ENCODE data around the gene RPS6KA5. TPM values are rescaled to one million over a fixed set of nuclear protein-coding genes. Genes with fewer than 3 reads are reported as not detected.

Gene RPS6KA5
- total RNA-seq, 2 experiments from 2014 or later = 42.1 to 44.8 TPM

- POLR2A ChIA-PET = interaction anchor here (1.0 to 3.2 kb wide), 2 partner anchors 16 to 52 kb away, joined by 5 to 30 read pairs; partner anchors contain the start of gene DGLUCY
- H3K4me1 Mint-ChIP-seq = peaks cover 62% of the 10 kb centered on the region
- peaks cover 14% of the 10 kb centered on the region for H3K9me3 Mint-ChIP-seq
- no peak for DNase-seq
- CTCF ChIA-PET = interaction anchor here (0.6 to 2.9 kb wide), 9 partner anchors 10 to 819 kb away, joined by 3 to 7 read pairs (median 3); no protein-coding TSS in a partner anchor
- H3K27me3 Mint-ChIP-seq = no peaks in the 10 kb centered on the region
- peak overlapping the region; percentile 50 for H3K4me3 Mint-ChIP-seq
- H3K27ac Mint-ChIP-seq = peak overlapping the region; percentile 89
- H3K36me3 Mint-ChIP-seq (ENCODE audit: low read depth) = peaks cover 44% of the 10 kb centered on the region
Measured at GRCh38 chr14:91062600-91062999, 2.2 kb upstream of the RPS6KA5 start.

DNA sequence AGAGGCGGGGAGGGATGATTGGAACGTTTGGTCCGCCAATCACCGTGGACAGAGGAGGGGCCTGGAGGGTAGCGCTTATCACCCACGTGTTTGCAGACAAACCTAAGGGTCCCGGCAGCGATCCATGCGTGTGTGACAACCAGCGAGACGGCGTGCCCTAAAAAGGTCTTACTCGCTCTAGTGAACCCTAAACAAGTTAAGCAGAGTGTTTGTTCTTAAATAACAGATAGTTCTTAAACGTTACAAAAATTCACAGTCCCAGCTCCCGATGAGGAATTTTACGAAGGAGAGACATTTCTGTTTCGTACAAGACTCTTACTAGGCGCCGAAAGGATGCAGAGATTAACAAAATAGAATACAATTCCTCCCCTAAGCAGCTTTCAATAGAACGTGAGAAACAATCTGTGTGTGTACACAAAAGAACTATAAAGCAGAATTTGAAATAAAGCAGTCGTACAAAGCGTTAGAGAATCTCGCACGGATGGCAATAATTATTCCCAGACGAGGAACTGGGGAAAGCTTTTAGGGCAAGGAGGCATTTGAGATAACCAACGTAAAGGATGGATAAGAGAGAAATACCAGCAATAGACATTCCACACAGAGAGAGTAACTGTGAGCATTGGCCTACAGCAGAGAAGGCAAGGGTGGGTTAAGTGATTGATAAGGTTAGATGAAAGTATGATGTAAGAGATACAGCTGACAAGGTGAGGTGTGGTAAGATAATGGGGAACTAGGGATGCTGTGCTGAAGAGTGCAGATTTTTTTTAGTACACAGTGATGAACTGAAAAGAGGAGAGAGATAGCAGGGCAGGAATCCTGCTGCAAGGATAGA, 831 bp upstream of the RPS6KA5 start:
- Mint-ChIP-seq H3K9me3 (peaks cover 10% of the 10 kb centered on the region), H3K27ac (no peak overlapping the region), H3K36me3 (ENCODE audit: low read depth) (peaks cover 46% of the 10 kb centered on the region), H3K27me3 (no peaks in the 10 kb centered on the region), H3K4me1 (peaks cover 59% of the 10 kb centered on the region), H3K4me3 (no peak overlapping the region)
- no peak for DNase-seq
- ChIA-PET POLR2A (interaction anchor here (3.2 kb wide), 1 partner anchor 54 kb away, joined by 30 read pairs; the partner anchor contains the start of gene DGLUCY), CTCF (interaction anchor here (0.9 to 3.7 kb wide), 9 partner anchors 13 to 77 kb away, joined by 3 to 14 read pairs (median 4); no protein-coding TSS in a partner anchor)

- ChIA-PET CTCF (interaction anchor here (0.5 to 3.7 kb wide), 13 partner anchors 12 to 356 kb away, joined by 3 to 14 read pairs (median 4); no protein-coding TSS in a partner anchor), POLR2A (no interaction called here)
- peaks cover 63% of the 10 kb centered on the region for H3K4me1 Mint-ChIP-seq
- H3K4me3 Mint-ChIP-seq = peak overlapping the region; percentile 89
- peak overlapping the region; percentile 87 for H3K27ac Mint-ChIP-seq
- H3K27me3 Mint-ChIP-seq = no peaks in the 10 kb centered on the region
- peaks cover 7% of the 10 kb centered on the region for H3K9me3 Mint-ChIP-seq
- peaks cover 51% of the 10 kb centered on the region for H3K36me3 Mint-ChIP-seq (ENCODE audit: low read depth)
- peak; percentile 74 for DNase-seq
Measured at GRCh38 chr14:91059576-91060350, 678 bp downstream of the RPS6KA5 start.

DNA sequence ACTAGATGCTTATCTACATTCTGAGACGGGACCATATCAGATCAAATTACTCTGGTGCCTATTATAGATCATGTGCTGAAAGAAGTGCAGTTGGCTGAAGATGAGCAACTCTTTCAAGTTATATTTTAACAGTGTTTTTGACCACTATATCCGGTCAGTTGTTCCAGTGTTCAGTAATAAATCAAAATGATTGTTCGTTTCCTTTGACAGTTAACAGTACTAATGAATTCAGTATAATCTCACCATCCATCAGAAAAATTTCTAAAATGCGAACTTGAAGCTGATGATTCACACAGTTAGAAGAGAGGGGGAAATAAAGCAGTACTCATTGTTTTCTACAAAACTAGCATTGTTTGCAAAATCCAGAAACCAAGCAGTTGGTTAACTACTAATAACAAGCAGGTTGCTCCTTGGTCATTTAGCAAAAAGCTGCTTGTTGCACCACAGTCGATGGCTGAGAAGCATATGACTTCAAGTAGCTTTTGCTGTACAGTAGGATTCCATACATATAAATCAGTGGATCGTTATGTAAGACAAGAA, 2.3 kb downstream of the RPS6KA5 start:
- Mint-ChIP-seq H3K27me3 (no peaks in the 10 kb centered on the region), H3K4me3 (peak overlapping the region; percentile 73), H3K4me1 (peaks cover 58% of the 10 kb centered on the region), H3K36me3 (ENCODE audit: low read depth) (peaks cover 48% of the 10 kb centered on the region), H3K9me3 (no peaks in the 10 kb centered on the region), H3K27ac (no peak overlapping the region)
- CTCF ChIA-PET = interaction anchor here (0.6 to 3.7 kb wide), 5 partner anchors 10 to 94 kb away, joined by 3 to 14 read pairs (median 3); partner anchors contain the start of gene DGLUCY
- no peak for DNase-seq
- POLR2A ChIA-PET = no interaction called here

DNA sequence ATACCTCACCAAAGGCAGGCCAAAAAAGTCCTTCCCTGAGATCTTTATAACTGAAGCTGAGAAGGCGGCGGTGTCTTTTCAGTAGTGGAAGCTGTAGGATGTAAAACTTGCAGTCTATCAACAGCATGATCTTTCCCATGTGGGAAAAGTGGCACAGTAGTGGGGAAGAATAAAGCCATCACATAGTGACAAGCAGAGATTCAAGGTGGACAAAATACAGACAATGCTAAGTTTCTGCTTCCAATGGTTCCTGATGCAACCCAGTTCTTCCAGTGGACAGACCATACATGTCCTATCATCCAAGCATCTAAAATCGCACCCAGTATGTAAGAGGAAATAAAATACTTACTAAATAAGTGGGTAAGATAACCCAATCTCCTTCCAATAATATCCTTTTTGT, 4.1 kb downstream of the RPS6KA5 start:
- no peak overlapping the region for H3K4me3 Mint-ChIP-seq
- POLR2A ChIA-PET = no interaction called here
- no peaks in the 10 kb centered on the region for H3K27me3 Mint-ChIP-seq
- H3K36me3 Mint-ChIP-seq (ENCODE audit: low read depth) = peaks cover 52% of the 10 kb centered on the region
- H3K4me1 Mint-ChIP-seq = peaks cover 56% of the 10 kb centered on the region
- no peak overlapping the region for H3K27ac Mint-ChIP-seq
- no peaks in the 10 kb centered on the region for H3K9me3 Mint-ChIP-seq
- CTCF ChIA-PET = interaction anchor here (1.0 to 1.1 kb wide), 2 partner anchors 8 to 23 kb away, joined by 3 read pairs; no protein-coding TSS in a partner anchor
- no peak for DNase-seq

DNA sequence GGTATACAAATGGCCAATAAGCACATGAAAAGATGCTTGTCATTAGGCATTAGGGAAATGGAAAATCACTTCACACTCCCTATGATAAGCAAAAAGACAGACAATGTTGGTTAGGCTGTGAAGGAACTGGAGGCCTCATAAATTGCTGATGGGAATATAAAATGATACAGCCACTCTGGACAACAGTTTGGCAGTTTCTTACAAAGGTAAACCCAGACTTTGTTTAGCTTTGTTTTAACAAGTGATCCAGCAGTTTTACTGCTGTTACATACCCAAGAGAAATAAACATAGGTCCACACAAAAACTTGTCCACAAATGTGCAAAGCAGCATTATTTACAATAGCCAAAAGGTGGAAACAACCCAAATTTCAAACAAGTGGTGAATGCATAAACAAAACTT, 5.4 kb downstream of the RPS6KA5 start:
- Mint-ChIP-seq H3K4me3 (no peak overlapping the region), H3K4me1 (peaks cover 56% of the 10 kb centered on the region), H3K27ac (no peak overlapping the region), H3K36me3 (ENCODE audit: low read depth) (peaks cover 55% of the 10 kb centered on the region), H3K9me3 (no peaks in the 10 kb centered on the region), H3K27me3 (no peaks in the 10 kb centered on the region)
- no peak for DNase-seq
- POLR2A ChIA-PET = no interaction called here
- CTCF ChIA-PET = interaction anchor here (0.6 to 1.8 kb wide), 2 partner anchors 19 to 707 kb away, joined by 5 read pairs; no protein-coding TSS in a partner anchor

DNA sequence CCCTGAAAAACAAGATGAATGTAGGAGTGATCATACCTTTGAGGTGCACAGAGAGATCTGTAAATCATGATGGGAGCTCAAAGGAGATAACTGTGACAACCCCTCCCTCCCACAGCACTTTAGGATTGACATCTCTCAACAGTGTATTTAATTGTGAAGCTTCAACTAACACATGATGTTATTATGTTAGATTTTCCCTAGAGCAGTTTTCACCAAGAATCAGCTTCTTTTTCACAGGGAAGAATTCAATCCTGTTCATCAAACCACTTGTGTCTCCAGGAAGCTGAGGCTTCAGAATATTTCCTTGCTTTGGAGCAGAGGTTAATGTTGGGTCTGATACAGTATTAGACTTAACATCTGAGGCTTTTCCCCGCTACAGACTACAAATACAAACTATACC, 11.8 kb downstream of the RPS6KA5 start:
- no peak for DNase-seq
- ChIA-PET CTCF (interaction anchor here (0.6 to 2.4 kb wide), 4 partner anchors 10 to 32 kb away, joined by 3 to 6 read pairs (median 4); partner anchors contain the start of gene RPS6KA5), POLR2A (no interaction called here)
- Mint-ChIP-seq H3K9me3 (no peaks in the 10 kb centered on the region), H3K27me3 (no peaks in the 10 kb centered on the region), H3K4me3 (no peak overlapping the region), H3K4me1 (peaks cover 42% of the 10 kb centered on the region), H3K27ac (peak overlapping the region; percentile 46), H3K36me3 (ENCODE audit: low read depth) (peaks cover 31% of the 10 kb centered on the region)

GRCh38 chr14:91048265-91048664, 12.2 kb downstream of the RPS6KA5 start:
- no peak for DNase-seq
- no peaks in the 10 kb centered on the region for H3K27me3 Mint-ChIP-seq
- CTCF ChIA-PET = interaction anchor here (0.6 to 2.4 kb wide), 4 partner anchors 10 to 33 kb away, joined by 3 to 6 read pairs (median 4); partner anchors contain the start of gene RPS6KA5
- no peak overlapping the region for H3K4me3 Mint-ChIP-seq
- H3K4me1 Mint-ChIP-seq = peaks cover 41% of the 10 kb centered on the region
- H3K9me3 Mint-ChIP-seq = no peaks in the 10 kb centered on the region
- H3K36me3 Mint-ChIP-seq (ENCODE audit: low read depth) = peaks cover 32% of the 10 kb centered on the region
- H3K27ac Mint-ChIP-seq = no peak overlapping the region
- POLR2A ChIA-PET = no interaction called here

DNA sequence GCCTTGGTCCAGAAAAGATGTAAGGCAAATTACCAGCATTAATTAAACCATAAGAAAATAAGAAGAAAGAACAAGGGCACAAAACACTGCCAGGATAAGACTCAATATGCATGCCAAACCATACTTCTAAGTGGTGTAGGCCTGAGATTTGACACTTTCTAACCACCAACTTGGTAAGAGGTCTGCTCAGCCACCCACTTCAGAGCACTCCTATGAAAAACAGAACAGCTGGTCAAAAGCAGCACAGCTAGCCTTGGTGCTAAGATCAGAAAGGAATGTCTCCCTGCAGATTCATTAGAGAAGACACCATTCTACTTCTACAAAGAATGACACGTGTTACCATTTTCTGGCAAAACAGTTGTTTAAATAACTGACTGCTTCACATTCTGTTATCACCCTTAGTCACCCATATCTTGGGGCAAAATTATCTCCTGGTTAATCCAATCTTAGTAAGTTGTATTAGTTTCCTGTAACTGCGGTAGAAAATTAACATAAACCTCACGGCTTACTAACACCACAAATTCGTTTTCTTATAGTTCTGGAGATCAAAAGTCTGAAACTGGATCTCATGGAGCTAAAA, 13.2 kb downstream of the RPS6KA5 start:
- no peaks in the 10 kb centered on the region for H3K9me3 Mint-ChIP-seq
- peaks cover 35% of the 10 kb centered on the region for H3K36me3 Mint-ChIP-seq (ENCODE audit: low read depth)
- CTCF ChIA-PET = interaction anchor here (0.7 to 2.4 kb wide), 4 partner anchors 9 to 16 kb away, joined by 3 to 6 read pairs (median 4); partner anchors contain the start of gene RPS6KA5
- no peak for DNase-seq
- H3K4me3 Mint-ChIP-seq = no peak overlapping the region
- POLR2A ChIA-PET = no interaction called here
- H3K27me3 Mint-ChIP-seq = no peaks in the 10 kb centered on the region
- H3K4me1 Mint-ChIP-seq = peaks cover 44% of the 10 kb centered on the region
- H3K27ac Mint-ChIP-seq = no peak overlapping the region

GRCh38 chr14:91046488-91047072, 13.9 kb downstream of the RPS6KA5 start:
- CTCF ChIA-PET = interaction anchor here (0.7 to 2.4 kb wide), 2 partner anchors 12 to 17 kb away, joined by 3 to 6 read pairs; no protein-coding TSS in a partner anchor
- Mint-ChIP-seq H3K4me3 (no peak overlapping the region), H3K27me3 (no peaks in the 10 kb centered on the region), H3K36me3 (ENCODE audit: low read depth) (peaks cover 34% of the 10 kb centered on the region), H3K4me1 (peaks cover 45% of the 10 kb centered on the region), H3K27ac (no peak overlapping the region), H3K9me3 (no peaks in the 10 kb centered on the region)
- DNase-seq = no peak
- POLR2A ChIA-PET = no interaction called here

- DNase-seq = no peak
- no peak overlapping the region for H3K27ac Mint-ChIP-seq
- H3K4me3 Mint-ChIP-seq = no peak overlapping the region
- peaks cover 53% of the 10 kb centered on the region for H3K4me1 Mint-ChIP-seq
- no peaks in the 10 kb centered on the region for H3K27me3 Mint-ChIP-seq
- ChIA-PET POLR2A (interaction anchor here (0.5 kb wide), 1 partner anchor 17 kb away, joined by 5 read pairs; no protein-coding TSS in a partner anchor), CTCF (interaction anchor here (0.5 to 1.7 kb wide), 4 partner anchors 19 to 744 kb away, joined by 3 to 6 read pairs (median 4); partner anchors contain the start of gene RPS6KA5)
- H3K9me3 Mint-ChIP-seq = no peaks in the 10 kb centered on the region
- H3K36me3 Mint-ChIP-seq (ENCODE audit: low read depth) = peaks cover 36% of the 10 kb centered on the region
Measured at GRCh38 chr14:91041450-91041849, 19.0 kb downstream of the RPS6KA5 start.
